Fibroblast of skin of right quadriceps (primary cell): ENCODE data around the gene PDK3.

ENCODE experiments used
- DNase-seq: peaks from one replicate; pipeline ENCODE4 v3.0.0-alpha.2; 2013

Gene PDK3

DNA sequence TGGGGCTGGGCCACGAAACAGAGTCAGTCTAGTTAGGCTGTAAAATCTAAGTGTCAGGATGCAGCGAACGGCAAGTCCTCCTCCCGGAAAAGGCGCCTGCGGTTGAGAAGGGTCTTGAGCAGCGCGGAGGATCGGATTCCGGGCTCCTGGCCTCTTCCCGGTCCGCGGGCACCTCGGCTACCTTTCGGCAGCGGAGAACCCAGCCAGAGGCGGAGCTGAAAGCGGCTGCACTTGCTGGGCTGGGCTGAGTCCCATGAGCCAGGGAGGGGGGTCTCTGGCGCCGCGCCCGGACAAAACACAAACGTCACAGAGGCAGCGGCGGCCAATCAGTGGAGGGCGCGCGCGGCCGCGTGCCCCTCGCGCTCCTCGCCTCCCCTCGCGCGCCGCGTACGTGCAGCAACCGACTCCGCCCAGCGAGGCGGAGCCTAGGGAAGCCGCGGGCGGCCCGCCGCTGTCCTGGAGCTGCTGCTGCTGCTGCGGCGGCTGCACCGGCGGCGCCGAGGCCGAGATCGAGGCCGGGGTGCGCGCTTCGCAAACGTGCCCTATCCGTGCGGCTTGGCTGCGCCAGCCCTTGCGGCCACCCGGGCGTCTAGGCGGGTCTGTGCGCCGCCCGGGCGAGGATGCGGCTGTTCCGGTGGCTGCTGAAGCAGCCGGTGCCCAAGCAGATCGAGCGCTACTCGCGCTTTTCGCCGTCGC lies at the start of gene PDK3:
Gene PDK3, plus strand, starts transcription at position 451 of the 696 bp plus-strand sequence. Its CDS starts 170 bp downstream, at position 621.
- DNase-seq: peak; percentile 86

GRCh38 chrX:24415921-24416320 lies 49.2 kb upstream of the PDK3 start:
- no peak for DNase-seq

DNA sequence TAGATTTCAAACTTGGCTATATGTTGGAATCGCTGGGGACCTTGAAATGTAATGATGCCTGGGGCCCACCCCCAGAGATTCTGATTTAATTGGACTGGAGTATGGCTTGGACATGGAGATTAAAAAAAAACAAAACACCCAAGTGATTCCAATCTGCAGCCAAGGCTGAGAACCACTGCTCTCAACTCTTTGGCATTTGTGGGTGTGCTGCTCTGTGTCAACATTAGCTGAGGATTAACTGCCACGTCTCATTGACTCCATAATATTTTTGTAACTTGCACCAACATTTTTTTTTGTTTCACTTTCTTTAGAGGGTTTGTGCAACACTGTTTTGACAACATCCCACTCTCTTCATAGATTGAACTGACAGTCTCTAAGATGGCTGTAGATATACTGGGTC lies 41.1 kb upstream of the PDK3 start:
- DNase-seq: no peak

DNA sequence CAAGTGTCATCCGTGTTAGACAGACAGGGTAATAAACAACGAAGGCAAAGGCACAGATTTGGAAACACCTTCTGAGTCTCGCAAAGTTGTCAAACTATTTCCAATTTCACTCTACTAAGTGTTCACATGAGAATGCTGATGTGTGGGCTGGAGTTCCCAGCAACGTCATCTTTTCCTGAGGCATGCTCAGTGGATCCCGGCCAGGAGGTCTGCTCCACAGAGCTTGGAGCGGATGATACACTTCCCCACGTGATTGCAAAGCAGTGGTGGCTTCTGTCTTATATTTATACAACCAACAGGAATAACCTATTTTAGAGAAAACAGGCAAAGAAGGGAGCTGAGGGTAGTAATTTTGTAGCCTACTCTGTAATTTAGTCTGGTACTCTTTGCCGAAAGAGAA lies 40.1 kb upstream of the PDK3 start:
- DNase-seq: peak; percentile 0

DNA sequence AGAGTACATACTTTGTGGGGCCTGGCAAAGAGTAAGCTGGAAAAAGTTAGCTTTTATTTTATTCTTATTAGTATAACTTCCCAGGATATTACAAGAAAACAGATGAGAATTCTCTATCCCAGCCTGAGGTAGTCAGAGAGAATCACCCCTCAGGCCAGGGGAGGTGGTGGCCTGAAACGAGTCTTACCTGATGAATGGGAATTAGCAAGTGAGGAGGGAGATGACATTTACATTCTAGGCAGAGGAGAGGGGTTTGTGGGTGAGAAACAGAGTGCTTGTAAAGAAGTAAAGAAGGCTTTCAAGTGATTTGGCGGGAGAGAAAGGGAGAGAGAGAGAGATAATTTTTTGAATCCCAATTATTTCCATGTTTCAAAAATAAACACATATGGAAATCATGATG lies 39.3 kb upstream of the PDK3 start:
- no peak for DNase-seq

GRCh38 chrX:24426340-24426913 lies 38.7 kb upstream of the PDK3 start:
- peak; percentile 1 for DNase-seq

DNA sequence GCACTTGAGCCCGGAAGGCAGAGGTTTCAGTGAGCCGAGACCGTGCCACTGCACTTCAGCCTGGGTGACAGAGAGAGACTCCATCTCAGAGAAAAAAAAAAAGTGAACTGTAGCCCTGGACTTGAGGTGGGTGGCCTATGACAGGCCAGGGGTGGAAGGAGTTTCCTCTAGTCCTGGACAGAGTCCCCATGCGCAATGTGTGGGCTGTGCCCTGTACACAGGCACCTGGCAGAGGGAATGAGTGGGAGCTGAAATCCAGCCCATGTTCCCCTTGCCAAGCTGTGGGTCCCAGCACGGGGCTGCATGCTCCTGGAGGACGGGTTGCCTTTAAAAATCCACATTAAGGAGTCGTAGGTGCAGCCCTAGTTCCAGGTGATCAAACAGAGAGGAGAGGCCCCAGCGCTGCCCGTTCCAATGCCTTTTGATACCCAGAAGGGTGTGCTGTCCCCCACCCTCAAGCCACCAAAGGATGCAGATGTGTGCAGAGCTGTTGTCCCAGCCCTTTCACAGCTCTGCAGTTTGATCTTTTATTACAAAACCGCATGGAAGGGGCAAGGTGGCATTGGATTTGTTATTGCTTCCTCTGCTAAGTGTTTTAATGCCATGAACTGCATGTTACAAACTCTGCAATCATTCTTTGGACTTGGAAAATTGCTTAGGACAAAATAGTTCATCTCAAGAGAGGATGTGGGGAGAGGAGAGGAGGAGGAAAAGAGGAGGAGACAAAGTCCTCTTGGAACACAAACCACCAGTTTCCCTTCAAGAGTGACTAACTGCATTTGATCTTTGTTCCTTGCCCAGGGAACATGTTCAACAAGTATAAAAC lies 38.0 kb upstream of the PDK3 start:
- no peak for DNase-seq

DNA sequence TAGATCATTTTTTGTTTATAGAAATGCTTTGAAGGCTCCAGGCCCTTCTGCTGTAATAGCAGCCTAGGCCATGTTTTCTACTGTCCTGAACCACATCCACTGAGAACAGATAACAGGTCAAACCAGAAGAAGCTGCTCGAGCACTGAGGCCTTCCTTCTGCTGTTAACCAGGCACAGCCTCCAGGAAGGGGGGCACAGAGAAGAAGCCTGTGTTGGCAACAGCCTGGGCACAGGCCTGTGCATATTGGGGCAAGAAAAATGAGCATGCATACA lies 37.4 kb upstream of the PDK3 start:
- no peak for DNase-seq

DNA sequence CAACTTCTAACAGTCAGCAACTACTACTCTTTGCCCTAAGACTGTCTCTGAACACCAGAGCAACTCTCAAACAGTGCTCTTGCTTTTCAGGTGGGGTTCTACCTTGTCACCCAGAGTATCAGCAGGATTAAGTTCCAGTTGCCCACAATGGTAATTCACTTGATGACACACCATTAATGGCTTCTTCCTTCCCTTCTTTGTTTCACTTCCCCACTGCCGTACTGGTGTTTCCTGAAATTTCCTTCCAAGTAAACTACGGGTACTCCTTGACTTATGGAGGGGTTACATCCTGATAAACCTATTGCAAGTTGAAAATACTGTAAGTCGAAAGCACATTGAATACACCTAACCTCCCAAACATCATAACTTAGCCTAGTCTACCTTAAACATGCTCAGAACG lies 36.6 kb upstream of the PDK3 start:
- no peak for DNase-seq

DNA sequence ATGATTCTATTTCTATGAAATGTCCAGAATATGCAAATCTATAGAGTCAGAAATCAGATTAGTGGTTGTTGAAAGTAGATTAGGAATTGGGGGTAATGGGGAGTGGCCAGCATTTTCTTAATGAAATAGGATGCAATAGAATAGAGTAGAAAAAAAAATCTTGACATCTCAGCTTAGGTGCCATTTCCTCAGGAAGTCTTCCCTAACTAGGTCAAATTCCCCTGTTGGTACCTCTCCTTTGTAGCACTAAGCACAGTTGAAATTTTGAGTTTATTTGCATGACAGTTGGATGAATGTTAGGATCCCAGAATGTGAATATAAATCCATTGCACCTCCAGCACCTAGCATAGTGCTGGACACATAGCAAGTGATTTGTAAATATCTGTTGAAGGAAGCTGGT lies 30.0 kb upstream of the PDK3 start:
- DNase-seq: no peak

DNA sequence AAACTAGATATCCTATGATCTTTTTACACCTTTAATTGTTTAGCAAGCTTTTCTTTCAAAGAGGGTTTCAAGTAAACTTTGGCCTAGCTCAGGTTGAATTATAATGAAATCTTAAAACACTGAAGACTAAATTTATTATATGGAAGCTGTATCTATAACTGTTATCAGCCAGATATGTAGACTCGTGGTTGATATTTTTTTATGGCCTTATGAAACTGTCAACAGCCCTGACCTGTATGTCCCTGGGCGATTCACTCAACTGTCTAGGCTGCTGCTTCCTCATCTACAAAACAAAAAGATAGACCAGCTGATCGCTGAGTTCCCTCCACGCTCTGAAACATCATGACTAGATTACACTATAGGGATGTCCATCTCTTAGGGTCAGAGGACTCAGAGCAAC lies 21.2 kb upstream of the PDK3 start:
- DNase-seq: no peak

DNA sequence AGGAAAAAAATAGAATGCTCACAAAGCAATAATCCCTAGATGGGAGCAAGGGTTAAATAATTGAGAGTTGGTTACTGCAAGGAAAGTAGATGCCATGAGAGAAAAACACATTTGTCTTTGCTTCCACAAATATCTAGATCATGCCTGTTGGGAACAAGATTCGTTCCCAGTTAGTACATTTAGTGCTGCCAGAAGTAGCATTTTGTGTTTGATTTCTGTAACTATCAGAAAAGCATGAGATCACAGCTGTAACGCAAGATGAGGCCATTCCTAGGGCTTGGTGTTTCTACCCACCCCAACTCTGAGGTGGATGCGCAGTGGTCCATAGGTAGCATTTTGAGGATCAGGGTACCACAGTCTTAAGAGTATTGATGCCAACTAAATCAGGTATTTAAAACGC lies 20.4 kb upstream of the PDK3 start:
- DNase-seq: no peak

- no peak for DNase-seq
These were observed 16.3 kb upstream of the PDK3 start for GRCh38 chrX:24448762-24449250.

- DNase-seq: no peak
These were observed 2.0 kb upstream of the PDK3 start for GRCh38 chrX:24463077-24463476.

- DNase-seq: no peak
These were observed 619 bp upstream of the PDK3 start for GRCh38 chrX:24464498-24464835.

GRCh38 chrX:24465532-24465865 lies 413 bp downstream of the PDK3 start:
- DNase-seq: no peak

DNA sequence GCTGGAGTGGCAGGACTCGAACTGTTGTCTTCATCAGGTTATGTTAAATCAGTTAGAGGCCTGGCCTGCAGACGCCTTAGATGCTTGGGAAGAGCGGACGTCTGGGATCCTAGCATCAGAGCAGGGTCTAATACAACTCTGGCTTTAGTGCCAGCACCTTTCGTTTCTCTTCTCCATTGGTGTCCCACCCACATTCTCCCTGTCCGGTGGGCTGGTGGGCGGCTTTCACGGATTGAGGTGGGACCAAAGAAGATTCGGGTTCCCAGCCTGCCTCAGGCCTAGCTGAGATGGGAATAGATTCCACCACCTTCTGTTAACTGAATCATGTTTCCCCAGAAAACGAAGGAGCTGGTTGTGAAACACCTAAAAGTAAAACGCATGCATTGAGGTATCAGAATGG lies 939 bp downstream of the PDK3 start:
- DNase-seq: no peak

DNA sequence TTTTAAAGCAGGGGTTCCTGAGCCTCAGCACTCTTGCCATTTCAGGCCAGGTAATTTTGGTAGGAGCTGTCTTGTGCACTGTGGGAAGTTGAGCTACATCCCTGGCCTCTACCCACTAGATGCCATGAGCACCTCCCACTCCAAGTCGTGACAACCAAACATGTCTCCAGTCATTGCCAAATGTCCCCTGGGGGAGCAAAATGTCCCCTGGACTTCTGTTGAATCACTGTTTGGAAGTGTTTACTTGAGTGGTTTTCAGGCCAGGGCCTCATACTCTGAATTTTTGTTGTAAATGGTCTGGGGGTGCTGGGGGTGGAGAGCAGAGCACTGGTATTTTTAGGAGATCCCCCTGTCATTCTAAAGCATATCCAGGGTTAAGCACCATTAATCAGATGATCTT lies 3.2 kb downstream of the PDK3 start:
- DNase-seq: no peak

DNA sequence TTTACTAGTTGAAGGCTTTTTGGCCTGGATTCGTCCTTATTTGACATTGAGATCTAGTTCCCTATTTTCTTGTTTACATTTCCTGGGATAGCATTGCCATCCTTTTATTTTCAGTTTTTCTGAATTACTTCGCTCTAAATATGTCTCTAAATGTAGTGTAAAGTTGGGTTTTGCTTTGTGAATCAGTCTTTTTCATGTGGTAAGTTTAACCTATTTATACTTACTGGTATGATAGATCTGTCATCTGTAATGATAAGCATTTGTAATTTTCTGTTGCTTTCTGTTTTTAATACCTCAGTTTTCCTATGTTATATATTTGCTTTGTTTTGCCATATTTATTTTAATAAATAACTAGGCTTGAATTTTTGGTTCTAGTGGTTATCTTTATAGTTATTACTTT lies 6.7 kb downstream of the PDK3 start:
- DNase-seq: no peak

- no peak for DNase-seq
These were observed 10.4 kb downstream of the PDK3 start for GRCh38 chrX:24475480-24475879.

DNA sequence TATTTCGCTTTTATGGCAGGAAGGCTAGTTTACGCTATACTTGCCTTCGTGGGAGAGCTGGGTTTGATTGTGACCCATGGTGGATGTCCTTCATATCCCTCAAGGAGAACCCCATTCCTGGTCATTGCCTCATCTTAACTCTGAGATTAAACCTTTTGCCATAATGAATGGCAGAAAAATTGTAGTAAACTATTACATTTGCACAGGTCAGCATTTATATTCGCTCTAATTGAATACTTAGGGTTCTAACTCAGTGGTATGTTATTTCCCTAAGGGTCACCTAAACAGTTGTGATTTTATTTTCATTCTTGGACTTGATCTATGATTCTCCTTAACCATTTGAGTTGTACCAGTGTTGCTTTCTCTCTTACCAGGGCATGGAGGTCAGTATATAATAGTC lies 13.4 kb downstream of the PDK3 start:
- DNase-seq: no peak

GRCh38 chrX:24479924-24480323 lies 14.8 kb downstream of the PDK3 start:
- DNase-seq: no peak

GRCh38 chrX:24480400-24480865 lies 15.3 kb downstream of the PDK3 start:
- DNase-seq: no peak

DNA sequence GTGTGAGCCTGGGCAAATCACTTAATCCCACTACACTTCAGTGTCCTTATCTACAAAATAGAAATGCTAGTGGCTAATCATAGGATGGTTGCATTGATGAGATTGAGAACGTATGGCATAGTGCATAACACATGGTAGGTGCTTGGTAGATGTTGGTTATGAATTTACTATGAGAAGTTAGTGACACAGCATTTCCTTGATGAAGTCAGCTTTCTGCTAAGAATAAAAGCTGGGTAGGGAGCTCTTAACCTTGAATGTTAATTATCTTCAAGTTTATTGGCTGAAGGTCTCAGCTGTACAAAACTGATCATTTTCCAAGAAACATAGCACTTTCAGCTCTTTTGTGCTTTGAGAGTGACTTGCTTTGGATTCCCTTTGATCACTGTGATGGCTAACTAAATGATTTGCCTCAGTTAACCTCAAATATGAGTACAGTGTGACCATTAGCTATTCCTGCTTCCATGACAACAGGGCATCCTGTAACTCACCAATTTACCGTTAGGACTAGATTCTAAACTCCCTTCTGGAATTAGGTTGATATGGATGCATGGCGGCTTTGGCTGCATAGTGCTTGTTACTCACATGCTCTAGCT lies 17.8 kb downstream of the PDK3 start:
- DNase-seq: no peak
